HCT116 (cell line): Measurements from ENCODE around the gene DCAF4. TPM values are rescaled to one million over a fixed set of nuclear protein-coding genes. Genes with fewer than 3 reads are reported as not detected.

Experiments
- ATAC-seq: fragments of 200-7000 bp; cut with Tn5 transposase; 2 replicates; pipeline ENCODE4 v1.9.1; 2020; ENCODE audit warnings: mild to moderate bottlenecking, moderate library complexity
- BruUV-seq: library from RNA; stranded (reverse); fragments of 400-500 nt; replicated peaks from 2 replicates; lab custom pipeline; 2021; lab: Mats Ljungman, UMichigan
- CTCF ChIA-PET: fragments of 300-600 bp; sonication (Branson Sonifier 250); formaldehyde crosslinking; loops from one replicate; lab custom pipeline; 2021; ENCODE audit warnings: antibody characterized with exemption; lab: Charles Lee
- POLR2A ChIA-PET: fragments of 300-600, 350-600 bp; sonication (Branson Sonifier 250); formaldehyde crosslinking; loops from one replicate; lab custom pipeline; 2021; ENCODE audit warnings: antibody characterized with exemption; lab: Charles Lee
- RAD21 ChIA-PET, 2 experiments: fragments of 300-600 bp; sonication (Branson Sonifier 250); formaldehyde crosslinking; loops; one replicate each; lab custom pipeline; 2023; ENCODE audit warnings: low total read pairs in 2 of 2; ENCODE audit not compliant: uncharacterized antibody in 2 of 2, unreplicated experiment in 2 of 2, low non-redundant PET in 1 of 2; lab: Charles Lee
- DNase-seq: peaks from one replicate; pipeline ENCODE4 v3.0.0-alpha.2; 2010; ENCODE audit warnings: low read depth, low spot score
- H2AFZ ChIP-seq: fragments of 200-600 bp; shearing (Covaris generic), sonication (generic); 2 replicates; pipeline ENCODE4 v1.6.1; 2017; ENCODE audit warnings: low read depth, mixed run types, mixed read lengths, antibody characterized with exemption, low read length; ENCODE audit not compliant: poor library complexity, severe bottlenecking
- H3K27ac ChIP-seq: 2 replicates; pipeline ENCODE4 v1.5.1; 2012; ENCODE audit warnings: low read depth, low read length
- H3K27me3 ChIP-seq: fragments of 200-600 bp; sonication (generic); 2 replicates; pipeline ENCODE4 v1.6.1; 2016; ENCODE audit warnings: mixed run types, low read length, mixed read lengths; ENCODE audit not compliant: insufficient read depth
- H3K36me3 ChIP-seq, 2 experiments: fragments of 200-500 bp in 1 of 2; fragments of 200-600 bp in 1 of 2; sonication (Bioruptor generic) in 1 of 2; sonication (generic) in 1 of 2; 2 replicates each; pipeline versions ENCODE4 v1.5.1 to v1.6.1; 2014 to 2016; ENCODE audit warnings: low read length in 2 of 2, inconsistent platforms in 1 of 2, mixed read lengths in 1 of 2, mixed run types in 1 of 2; ENCODE audit not compliant: insufficient read depth in 2 of 2, control insufficient read depth in 1 of 2
- H3K4me1 ChIP-seq, 2 experiments: fragments of 200-600 bp in 1 of 2; sonication (generic) in 1 of 2; 2 replicates each; pipeline versions ENCODE4 v1.5.1 to v1.6.1; 2012 to 2017; ENCODE audit warnings: low read length in 2 of 2, inconsistent platforms in 1 of 2, mild to moderate bottlenecking in 1 of 2, mixed read lengths in 1 of 2, mixed run types in 1 of 2, moderate library complexity in 1 of 2; ENCODE audit not compliant: insufficient read depth in 2 of 2, control insufficient read depth in 1 of 2
- H3K4me2 ChIP-seq: fragments of 200-600 bp; sonication (generic); 2 replicates; pipeline ENCODE4 v1.6.1; 2017; ENCODE audit warnings: mixed run types, low read length, mixed read lengths
- H3K4me3 ChIP-seq, 2 experiments: fragments of 200-600 bp in 1 of 2; sonication (generic) in 1 of 2; replicated peaks in 1 of 2; 2 replicates each; pipeline ENCODE4 v1.5.1; 2011 to 2016; ENCODE audit warnings: low read length in 2 of 2, control low read depth in 1 of 2, low read depth in 1 of 2, mild to moderate bottlenecking in 1 of 2, mixed read lengths in 1 of 2, mixed run types in 1 of 2
- H3K79me2 ChIP-seq: fragments of 200-600 bp; sonication (generic); 2 replicates; pipeline ENCODE4 v1.6.1; 2017; ENCODE audit warnings: mild to moderate bottlenecking, mixed run types, low read length, moderate library complexity, mixed read lengths; ENCODE audit not compliant: insufficient read depth
- H3K9ac ChIP-seq: fragments of 200-600 bp; sonication (generic); 2 replicates; pipeline ENCODE4 v1.6.1; 2016; ENCODE audit warnings: low read length, mixed read lengths
- H3K9me2 ChIP-seq: fragments of 200-600 bp; sonication (generic), shearing (Covaris generic); 2 replicates; pipeline ENCODE4 v1.6.1; 2017; ENCODE audit warnings: mixed run types, mild to moderate bottlenecking, moderate library complexity; ENCODE audit not compliant: insufficient read depth
- H3K9me3 ChIP-seq, 2 experiments: fragments of 200-500 bp in 1 of 2; fragments of 200-600 bp in 1 of 2; sonication (Bioruptor generic) in 1 of 2; sonication (generic) in 1 of 2; 2 replicates each; pipeline ENCODE4 v1.6.1; 2014 to 2017; ENCODE audit warnings: low read length in 2 of 2, mixed read lengths in 2 of 2, inconsistent platforms in 1 of 2, low read depth in 1 of 2, mild to moderate bottlenecking in 1 of 2, mixed run types in 1 of 2, moderate library complexity in 1 of 2; ENCODE audit not compliant: control insufficient read depth in 1 of 2, insufficient read depth in 1 of 2
- H4K20me1 ChIP-seq: fragments of 200-600 bp; sonication (generic), shearing (Covaris generic); 2 replicates; pipeline ENCODE4 v1.6.1; 2017; ENCODE audit warnings: mixed run types, mild to moderate bottlenecking, moderate library complexity; ENCODE audit not compliant: insufficient read depth
- ATF3 ChIP-seq: IDR thresholded peaks from 2 replicates; pipeline ENCODE4 v1.6.1; 2012
- CTCF ChIP-seq, 3 experiments: fragments of 200-600 bp in 1 of 3; sonication (generic) in 1 of 3; IDR thresholded peaks in 2 of 3; conservative IDR thresholded peaks in 1 of 3; 2 replicates each; pipeline ENCODE4 v1.5.1; 2012 to 2017; ENCODE audit warnings: low read depth in 2 of 3, low read length in 2 of 3, antibody characterized with exemption in 1 of 3, borderline replicate concordance in 1 of 3, control low read depth in 1 of 3, mild to moderate bottlenecking in 1 of 3, mixed read lengths in 1 of 3, mixed run types in 1 of 3, moderate library complexity in 1 of 3; ENCODE audit not compliant: insufficient read depth in 1 of 3
- EGR1 ChIP-seq: IDR thresholded peaks from 2 replicates; pipeline ENCODE4 v1.6.1; 2012; ENCODE audit warnings: low read depth
- EZH2phosphoT487 ChIP-seq: fragments of 200-600 bp; IDR thresholded peaks from 2 replicates; pipeline ENCODE4 v1.6.1; 2018; ENCODE audit warnings: antibody characterized with exemption, borderline replicate concordance
- JUND ChIP-seq: IDR thresholded peaks from 2 replicates; pipeline ENCODE4 v1.6.1; 2012
- POLR2AphosphoS5 ChIP-seq: IDR thresholded peaks from 2 replicates; pipeline ENCODE4 v1.6.1; 2011; ENCODE audit warnings: mild to moderate bottlenecking, low read depth, low read length, moderate library complexity
- REST ChIP-seq: IDR thresholded peaks from 2 replicates; pipeline ENCODE4 v1.6.1; 2012; ENCODE audit warnings: low read depth
- YY1 ChIP-seq: IDR thresholded peaks from 2 replicates; pipeline ENCODE4 v1.6.1; 2011; ENCODE audit warnings: low read length, low read depth, moderate library complexity, mild to moderate bottlenecking; ENCODE audit not compliant: insufficient replicate concordance; ENCODE audit errors: extremely low read depth
- ZBTB33 ChIP-seq: IDR thresholded peaks from 2 replicates; pipeline ENCODE4 v1.6.1; 2011; ENCODE audit warnings: mild to moderate bottlenecking, low read length, moderate library complexity; ENCODE audit not compliant: insufficient replicate concordance; ENCODE audit errors: extremely low read depth
- ZFX ChIP-seq: fragments of 450-650 bp; IDR thresholded peaks from 2 replicates; pipeline ENCODE4 v1.6.1; 2017
- intact Hi-C: fragments of 100-400 bp; cut with micrococcal nuclease; formaldehyde crosslinking; loops from 2 replicates; pipeline ENCODE4 v1.10.0; 2022
- total RNA-seq: library from RNA; stranded (reverse); gene quantifications from one replicate; pipeline ENCODE4 v1.2.1, GENCODE V29; 2021; ENCODE audit not compliant: unreplicated experiment
- TF ChIP-seq, protein P1 (sequence below): IDR thresholded peaks from 2 replicates; pipeline ENCODE4 v1.6.1; 2012

The DCAF4 gene
- total RNA-seq, 1 experiment from 2014 or later, result 19.3 TPM

DNA sequence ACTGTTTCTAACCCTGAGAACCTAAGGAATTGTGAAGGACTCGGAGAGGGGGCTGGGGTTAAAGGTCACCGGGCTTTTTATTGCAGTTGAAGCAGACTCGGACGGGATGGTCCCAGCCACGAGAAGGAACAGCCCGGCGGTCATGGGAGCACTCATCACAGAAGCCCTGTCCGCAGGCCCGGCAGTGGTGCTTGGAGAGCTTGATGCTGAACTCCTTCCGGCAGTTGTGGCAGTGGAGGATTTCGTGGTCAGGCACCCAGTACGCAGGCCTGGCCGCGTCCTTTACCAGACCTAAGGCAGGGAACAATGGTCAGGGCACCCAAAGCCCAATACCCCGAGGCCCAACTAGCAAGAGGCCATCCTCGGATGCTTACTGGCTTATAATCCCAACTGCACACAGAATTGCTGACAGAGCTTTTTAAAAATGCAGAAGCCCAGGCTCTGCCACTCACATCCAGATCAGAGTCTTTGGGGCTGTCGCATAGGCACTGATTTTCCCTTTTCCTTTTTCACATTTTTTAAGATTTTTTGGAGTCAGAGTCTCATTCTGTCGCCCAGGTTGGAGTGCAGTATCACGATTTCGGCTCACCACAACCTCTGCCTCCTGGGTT, 44.7 kb downstream of the DCAF4 start:
- BruUV-seq, result no TSS peak
- ATAC-seq (no peak), DNase-seq (no peak)
- no peak overlapping the region for H2AFZ ChIP-seq
- ChIA-PET RAD21 (no interaction called here), CTCF (no interaction called here), POLR2A (interaction anchor here (0.9 kb wide), 1 partner anchor 9 kb away, joined by 3 read pairs; no protein-coding TSS in a partner anchor)
- H3K4me2 ChIP-seq, result no peak overlapping the region
- no peak overlapping the region for H3K9ac ChIP-seq
- intact Hi-C loops, result no loop called here
- H3K27ac ChIP-seq, result no peak overlapping the region
- H3K79me2 ChIP-seq, result no peaks in the 10 kb centered on the region
- no peaks in the 10 kb centered on the region for H3K9me2 ChIP-seq
- TF ChIP-seq YY1 (no peak), EGR1 (no peak), REST (no peak)
- H3K9me3 ChIP-seq, result no peaks in the 10 kb centered on the region
- H4K20me1 ChIP-seq, result no peaks in the 10 kb centered on the region
- no peaks in the 10 kb centered on the region for H3K4me1 ChIP-seq
- no peaks in the 10 kb centered on the region for H3K27me3 ChIP-seq
- H3K4me3 ChIP-seq, result no peak overlapping the region
- no peaks in the 10 kb centered on the region for H3K36me3 ChIP-seq

GRCh38 chr14:72974661-72975060, 48.4 kb downstream of the DCAF4 start:
- Histone ChIP-seq H3K4me2 (no peak overlapping the region), H3K36me3 (no peaks in the 10 kb centered on the region), H3K4me1 (no peaks in the 10 kb centered on the region), H3K4me3 (no peak overlapping the region), H4K20me1 (no peaks in the 10 kb centered on the region), H3K9me3 (no peaks in the 10 kb centered on the region), H3K79me2 (no peaks in the 10 kb centered on the region), H3K9me2 (no peaks in the 10 kb centered on the region), H3K9ac (no peak overlapping the region), H3K27me3 (no peaks in the 10 kb centered on the region), H3K27ac (no peak overlapping the region), H2AFZ (no peak overlapping the region)
- intact Hi-C loops, result no loop called here
- RAD21 ChIA-PET, result no interaction called here
- no TSS peak for BruUV-seq
- DNase-seq, result no peak
- no peak for ATAC-seq
- POLR2A ChIA-PET, result no interaction called here
- CTCF ChIA-PET, result no interaction called here
- no peak for TF ChIP-seq JUND
- TF ChIP-seq POLR2AphosphoS5, result no peak
- TF ChIP-seq EZH2phosphoT487, result no peak
- no peak for TF ChIP-seq ZFX
- TF ChIP-seq ZBTB33, result no peak
- no peak for TF ChIP-seq CTCF (IDR thresholded peaks at IDR 0.05 in 2 of 3, conservative IDR thresholded peaks at IDR 0.05 in 1 of 3; ENCODE audit: borderline replicate concordance in 1 of 3, insufficient read depth in 1 of 3, low read depth in 2 of 3, low read length in 2 of 3)
- TF ChIP-seq, protein P1, sequence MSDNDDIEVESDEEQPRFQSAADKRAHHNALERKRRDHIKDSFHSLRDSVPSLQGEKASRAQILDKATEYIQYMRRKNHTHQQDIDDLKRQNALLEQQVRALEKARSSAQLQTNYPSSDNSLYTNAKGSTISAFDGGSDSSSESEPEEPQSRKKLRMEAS, result no peak
- TF ChIP-seq ATF3, result no peak
